NCI-H187 (cell line): ENCODE results near the gene SMIM9.
A peak's percentile ranks its signal among the peaks of the same experiment; 100 is the strongest.

Experiments used
- DNase-seq, 2 experiments: peaks; one replicate each; lab custom pipeline; 2025; lab: John Stamatoyannopoulos, UW

SMIM9 gene

DNA sequence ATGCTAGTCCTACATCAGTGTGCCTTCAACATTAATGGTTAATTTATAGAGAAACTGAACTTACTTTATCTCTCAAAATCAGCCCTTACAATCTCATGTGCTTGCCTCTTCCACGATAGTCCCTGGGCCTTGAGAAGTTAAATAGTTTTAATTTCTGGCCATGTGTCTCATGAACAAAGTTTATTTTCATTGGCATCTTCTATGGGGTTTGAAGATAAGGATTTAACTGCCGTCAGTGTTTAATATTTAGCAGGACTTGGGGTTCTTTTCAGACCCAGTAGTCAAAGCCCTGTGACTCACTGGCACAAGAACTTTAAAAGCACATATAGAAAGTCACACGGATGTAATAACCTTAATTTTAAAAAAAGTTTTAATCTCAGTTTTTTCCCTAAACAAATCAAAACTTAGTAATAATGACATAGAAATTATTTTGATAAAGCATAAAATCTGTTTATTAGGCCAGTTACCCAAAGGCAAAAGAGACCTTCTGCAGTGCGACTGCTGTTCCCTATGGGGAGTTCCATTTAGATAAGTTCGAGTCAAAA lies 19.1 kb downstream of the SMIM9 start:
- no peak for DNase-seq

DNA sequence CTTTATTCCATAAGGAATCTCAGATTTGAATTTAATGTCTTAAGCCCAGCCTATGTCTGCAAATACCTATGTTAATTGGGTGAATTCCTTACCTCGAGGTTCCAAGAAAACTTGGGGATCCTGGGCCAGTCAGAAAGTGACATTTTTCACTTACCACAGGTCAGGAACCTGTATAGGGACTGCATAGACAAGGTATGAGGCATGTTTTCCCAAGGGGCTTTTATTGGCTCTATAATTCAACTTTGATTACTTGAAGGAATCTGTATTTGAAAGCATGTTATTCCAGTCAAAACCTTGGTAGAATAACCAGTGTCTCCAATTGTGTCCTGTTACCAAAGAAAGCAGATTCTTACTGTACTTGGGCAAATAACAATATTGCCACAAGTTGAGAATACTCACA lies 20.7 kb downstream of the SMIM9 start:
- DNase-seq: no peak

DNA sequence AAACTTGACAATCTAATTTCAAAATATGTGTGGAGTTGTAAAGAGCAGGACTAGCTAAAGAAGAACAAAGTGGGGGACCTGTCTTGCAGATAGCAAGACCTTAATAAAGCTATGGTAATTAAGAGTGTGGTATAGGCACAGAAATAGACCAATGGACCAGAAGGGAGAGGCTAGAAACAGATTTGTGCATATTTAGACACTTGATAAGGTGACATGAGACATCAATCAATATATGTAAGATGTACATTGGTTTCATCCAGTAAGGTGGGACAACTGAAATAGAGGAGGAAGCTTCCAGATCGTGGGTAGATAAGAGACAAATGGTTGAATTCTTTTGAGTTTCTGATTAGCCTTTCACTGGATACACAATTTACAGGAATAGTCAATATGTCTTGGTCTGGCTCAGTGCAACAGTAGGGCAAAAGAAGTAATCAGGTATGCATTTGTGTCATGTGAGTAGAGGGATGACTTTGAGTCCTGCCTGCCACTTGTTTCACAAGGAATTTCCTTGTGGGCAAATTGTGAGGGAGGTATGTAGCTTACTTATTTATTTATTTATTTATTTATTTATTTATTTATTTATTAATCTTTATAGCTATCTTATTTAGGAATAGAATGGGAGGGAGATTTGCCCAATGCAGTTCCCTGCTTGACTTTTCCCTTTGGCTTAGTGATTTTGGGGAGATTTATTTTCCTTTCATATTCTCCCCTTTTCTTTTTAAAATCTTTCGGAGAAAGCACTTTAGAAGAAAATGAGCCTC lies 21.9 kb downstream of the SMIM9 start:
- no peak for DNase-seq

GRCh38 chrX:154809939-154810665 lies 24.4 kb downstream of the SMIM9 start:
- no peak for DNase-seq

DNA sequence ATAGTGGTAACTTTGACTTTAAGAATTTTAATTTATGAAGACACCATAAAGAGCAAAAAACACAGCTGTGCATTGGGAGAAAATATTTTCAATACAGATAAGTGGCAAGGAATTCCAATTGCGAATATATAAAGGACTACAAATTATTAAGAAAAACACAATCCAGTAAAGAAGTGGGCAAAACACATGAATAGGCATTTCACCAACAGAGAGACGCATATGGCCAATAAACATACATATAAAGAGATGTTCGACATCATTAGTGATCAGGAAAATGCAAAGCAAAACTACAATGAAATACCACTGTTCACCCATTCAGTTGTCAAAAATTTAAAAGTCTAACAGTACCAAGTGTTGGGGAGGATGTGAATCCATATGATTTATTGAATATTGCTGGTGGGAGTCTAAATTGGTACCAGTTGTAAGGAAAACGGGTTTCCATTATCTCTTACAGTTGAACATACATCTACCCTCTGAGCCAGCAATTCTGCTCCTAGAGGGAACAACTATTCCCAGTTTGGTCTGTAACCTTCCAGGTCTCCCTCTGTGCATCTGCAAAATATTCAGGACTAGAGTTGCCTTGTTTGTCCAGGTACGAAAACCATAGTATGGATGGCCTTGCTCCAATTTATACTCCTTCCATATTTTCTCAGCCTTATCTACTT lies 27.5 kb downstream of the SMIM9 start:
- DNase-seq: no peak

GRCh38 chrX:154805696-154806091 lies 28.8 kb downstream of the SMIM9 start:
- no peak for DNase-seq

- peak; percentile 65 to 82 for DNase-seq
Measured at GRCh38 chrX:154804957-154805695, 29.3 kb downstream of the SMIM9 start, which contains the start of gene MPP1. TSS of gene MPP1 (minus strand) at chrX:154805485. CDS start at chrX:154805373, 112 bp downstream.

- no peak for DNase-seq
Measured at GRCh38 chrX:154804261-154804956, 30.1 kb downstream of the SMIM9 start.

- DNase-seq: no peak
Measured at GRCh38 chrX:154802947-154803346, 31.5 kb downstream of the SMIM9 start.

DNA sequence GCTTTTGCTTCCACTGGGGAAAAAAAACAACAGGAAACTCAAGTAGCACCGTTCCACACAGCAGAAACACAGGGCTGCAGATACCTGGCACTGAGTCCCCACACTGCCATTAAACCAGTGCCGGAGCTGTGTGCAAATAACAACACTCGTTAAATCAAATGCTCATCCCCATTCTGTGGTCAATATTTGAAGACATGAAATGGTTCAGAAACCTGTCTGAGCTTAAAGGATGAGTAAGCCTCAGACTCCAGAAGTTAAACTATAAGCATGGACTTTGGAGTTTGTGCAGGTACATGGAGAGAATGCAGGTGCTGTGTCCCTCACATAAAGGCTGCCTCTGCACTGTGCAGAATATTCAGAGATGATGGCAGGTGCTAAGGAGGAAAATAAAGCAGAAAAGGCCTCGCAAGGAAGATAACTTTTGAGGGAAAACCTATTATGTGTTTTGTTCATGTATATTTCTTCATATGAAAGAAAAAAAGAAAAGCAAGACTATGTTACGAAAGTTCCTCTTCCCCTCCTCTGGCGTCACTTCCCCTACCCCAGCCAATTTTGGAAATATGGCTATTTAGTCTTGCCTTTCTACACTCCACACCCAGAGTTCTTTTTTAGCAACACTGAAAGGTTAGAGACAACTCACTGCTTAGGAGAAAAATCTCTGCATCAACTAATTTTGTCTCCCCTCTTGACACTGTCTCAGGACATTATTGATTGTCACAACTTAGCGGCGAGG lies 33.8 kb downstream of the SMIM9 start:
- no peak for DNase-seq

DNA sequence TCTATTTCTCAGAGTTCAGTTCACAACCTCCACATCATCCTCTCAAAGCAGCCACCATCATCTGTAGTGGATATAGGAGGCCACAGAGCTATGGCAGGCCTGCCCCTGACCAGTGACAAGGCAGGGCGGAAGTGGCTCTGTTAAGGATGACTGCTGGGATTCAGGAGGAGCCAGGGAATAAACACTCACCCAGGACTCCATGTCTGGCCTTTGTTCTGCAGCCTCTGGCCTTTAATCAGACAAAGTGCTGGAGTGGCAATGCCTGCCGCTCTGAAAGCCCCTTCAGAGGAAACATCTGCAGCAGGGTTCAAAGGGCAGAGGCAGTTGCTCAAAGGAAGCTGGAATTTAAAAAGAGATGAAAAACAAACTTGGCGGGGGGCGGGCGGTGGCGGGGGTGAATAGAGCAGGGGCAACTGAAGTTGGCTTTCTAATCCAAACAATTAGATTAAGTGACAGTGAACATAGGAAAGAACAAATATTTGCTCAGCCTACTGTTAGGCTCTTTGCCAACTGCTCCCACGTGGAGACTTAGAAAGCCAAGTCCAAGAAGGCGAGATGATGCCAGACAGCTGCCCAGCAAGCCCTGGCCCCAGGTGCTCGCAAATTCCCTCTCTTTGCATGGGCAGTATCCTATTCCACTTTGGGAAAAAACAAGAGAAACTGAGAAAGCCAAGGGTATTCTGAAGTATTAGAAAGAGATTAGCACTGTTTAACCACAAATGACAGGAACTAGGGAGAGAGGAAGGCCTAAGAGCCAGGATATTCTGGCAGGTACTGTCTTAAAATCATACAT lies 34.7 kb downstream of the SMIM9 start:
- DNase-seq: peak; percentile 80 to 91

- no peak for DNase-seq
Measured at GRCh38 chrX:154797006-154797405, 37.5 kb downstream of the SMIM9 start.

DNA sequence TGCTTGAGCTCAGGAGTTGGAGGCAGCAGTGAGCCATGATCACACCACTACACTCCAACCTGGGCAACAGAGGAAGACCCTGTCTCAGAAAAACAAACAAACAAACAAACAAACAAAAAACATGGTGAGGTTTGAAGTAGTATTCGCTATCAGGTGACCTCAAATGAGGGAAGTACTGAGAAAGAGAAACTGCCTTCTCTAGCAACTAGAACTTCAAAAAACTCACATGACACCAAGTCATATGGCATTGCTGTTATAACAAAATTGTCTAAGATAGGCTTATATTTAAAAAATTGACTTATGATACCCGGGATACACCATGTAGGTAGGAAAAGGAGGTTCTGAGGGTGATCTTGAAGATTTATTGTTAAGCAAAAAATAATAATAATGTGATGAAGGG lies 39.4 kb downstream of the SMIM9 start:
- DNase-seq: no peak

- DNase-seq: no peak
Measured at GRCh38 chrX:154793084-154793795, 41.2 kb downstream of the SMIM9 start.

GRCh38 chrX:154791939-154792338 lies 42.5 kb downstream of the SMIM9 start:
- DNase-seq: no peak

DNA sequence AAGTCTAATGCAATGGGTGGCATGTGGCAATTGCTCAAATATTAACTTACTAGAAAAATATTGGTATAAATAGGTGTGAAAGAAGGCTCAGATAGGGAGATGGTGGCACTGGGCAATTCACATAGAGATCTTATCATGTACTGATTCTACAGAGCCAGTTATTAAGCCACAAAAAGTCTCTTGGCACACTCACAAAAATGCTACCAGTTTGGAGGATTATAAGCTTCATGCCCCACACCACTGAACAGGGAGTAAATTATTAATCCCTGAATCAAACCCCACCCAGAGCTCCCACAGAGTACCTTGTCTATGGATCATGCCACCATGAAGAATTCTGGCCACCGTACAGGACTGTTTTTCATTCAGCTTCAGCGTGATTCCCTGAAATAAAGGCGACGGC lies 43.0 kb downstream of the SMIM9 start:
- no peak for DNase-seq

- no peak for DNase-seq
Measured at GRCh38 chrX:154785716-154786115, 48.7 kb downstream of the SMIM9 start.

- DNase-seq: no peak
Measured at GRCh38 chrX:154784149-154784995, 50.1 kb downstream of the SMIM9 start.
